Measurements from ENCODE around the gene GRB10. TPM values are rescaled to one million over a fixed set of nuclear protein-coding genes. Genes with fewer than 3 reads are reported as not detected.

The GRB10 gene
- total RNA-seq, 4 donors from 2014 or later, result 40.4 to 88.6 (median 61.1) TPM

DNA sequence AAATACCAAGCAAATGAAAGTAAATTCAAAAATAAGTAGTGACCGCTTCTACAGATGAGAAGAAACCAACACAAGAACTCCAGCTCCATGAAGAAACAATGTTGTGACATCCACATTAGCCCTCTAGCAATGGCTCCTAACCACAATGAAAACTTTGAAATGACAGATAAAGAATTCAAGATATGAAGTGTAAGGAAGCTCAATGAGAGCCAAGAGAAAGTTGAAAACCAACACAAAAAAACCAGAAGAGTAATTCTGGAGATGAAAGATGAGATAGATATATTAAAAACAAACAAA lies 149.3 kb downstream of the GRB10 start:
- Histone ChIP-seq H3K36me3 (no peaks in the 10 kb centered on the region), H3K27me3 (no peaks in the 10 kb centered on the region), H3K9me3 (no peaks in the 10 kb centered on the region), H3K4me1 (peaks cover 61 to 73% of the 10 kb centered on the region in 2 donors), H3K4me3 (no peak overlapping the region), H3K27ac (peak overlapping the region; percentile 77 to 93 (median 82))
- no peak for TF ChIP-seq CTCF (IDR thresholded peaks at IDR 0.05 in 4 of 5, conservative IDR thresholded peaks at IDR 0.05 in 1 of 5)
- ATAC-seq (no peak), DNase-seq (no peak)
- intact Hi-C loops (cut with DNase I; ENCODE audit: low total_unique reads) (loop anchor here (5.0 kb wide), 2 partner anchors 159 to 434 kb away; no protein-coding TSS in a partner anchor), in situ Hi-C loops (cut with MboI; ENCODE audit: low sequenced_read_pairs in 4 of 4) (no loop called here)

GRCh38 chr7:50632561-50633413 lies 149.9 kb downstream of the GRB10 start:
- DNase-seq (peak in 1 of 2 donors; percentile 68), ATAC-seq (peak in 1 of 2 donors; percentile 50)
- Histone ChIP-seq H3K9me3 (no peaks in the 10 kb centered on the region), H3K27me3 (no peaks in the 10 kb centered on the region), H3K36me3 (no peaks in the 10 kb centered on the region), H3K27ac (peak overlapping the region; percentile 77 to 93 (median 82)), H3K4me1 (peaks cover 60 to 79% of the 10 kb centered on the region in 2 donors), H3K4me3 (no peak overlapping the region)
- intact Hi-C loops (cut with DNase I; ENCODE audit: low total_unique reads), result loop anchor here (5.0 kb wide), 2 partner anchors 160 to 435 kb away; no protein-coding TSS in a partner anchor
- in situ Hi-C loops (cut with MboI; ENCODE audit: low sequenced_read_pairs in 4 of 4), result no loop called here
- TF ChIP-seq CTCF (IDR thresholded peaks at IDR 0.05 in 4 of 5, conservative IDR thresholded peaks at IDR 0.05 in 1 of 5), result peak; percentile 75 to 91 (median 81)
- no peak for TF ChIP-seq POLR2A (IDR thresholded peaks at IDR 0.05)

- TF ChIP-seq CTCF (IDR thresholded peaks at IDR 0.05 in 4 of 5, conservative IDR thresholded peaks at IDR 0.05 in 1 of 5) (no peak), POLR2A (IDR thresholded peaks at IDR 0.05) (no peak)
- Histone ChIP-seq H3K4me3 (no peak overlapping the region), H3K9me3 (no peaks in the 10 kb centered on the region), H3K36me3 (peaks cover 0 to under 1% of the 10 kb centered on the region in 2 donors), H3K4me1 (peaks cover 55 to 82% of the 10 kb centered on the region in 2 donors), H3K27me3 (no peaks in the 10 kb centered on the region), H3K27ac (peak overlapping the region; percentile 77 to 93 (median 82))
- peak; percentile 66 to 79 for ATAC-seq
- peak; percentile 36 to 67 for DNase-seq
- intact Hi-C loops (cut with DNase I; ENCODE audit: low total_unique reads) (loop anchor here (2.0 to 5.0 kb wide), 4 partner anchors 47 to 436 kb away; no protein-coding TSS in a partner anchor), in situ Hi-C loops (cut with MboI; ENCODE audit: low sequenced_read_pairs in 4 of 4) (no loop called here)
Measured at GRCh38 chr7:50631639-50632038, 151.1 kb downstream of the GRB10 start.

DNA sequence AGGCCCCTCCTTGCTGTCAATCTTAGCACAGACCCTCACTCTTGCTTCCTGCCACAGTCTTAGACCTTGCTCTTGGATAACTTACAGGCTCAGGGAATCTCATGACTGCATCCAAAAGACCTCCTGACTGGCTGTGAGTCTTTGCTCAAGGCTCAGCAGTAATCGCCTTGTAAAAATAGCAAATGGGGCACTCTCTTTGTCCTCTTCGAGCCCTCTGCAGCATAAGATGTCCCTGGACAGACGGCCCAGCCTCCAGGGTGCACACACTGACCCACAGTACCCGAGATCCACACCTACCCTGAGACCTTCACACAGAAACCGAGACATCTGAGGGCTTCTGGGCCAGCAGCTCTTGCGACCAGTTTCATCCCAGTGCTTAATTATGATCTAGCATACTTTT lies 151.6 kb downstream of the GRB10 start:
- no peak overlapping the region for H3K4me3 ChIP-seq
- intact Hi-C loops (cut with DNase I; ENCODE audit: low total_unique reads), result loop anchor here (2.0 to 5.0 kb wide), 4 partner anchors 48 to 436 kb away; no protein-coding TSS in a partner anchor
- ATAC-seq, result peak; percentile 53 to 73

More for the DNA sequence above, 151.6 kb downstream of the GRB10 start:
- H3K36me3 ChIP-seq, result peaks cover 0 to 5% of the 10 kb centered on the region in 2 donors
- no peaks in the 10 kb centered on the region for H3K27me3 ChIP-seq
- no peaks in the 10 kb centered on the region for H3K9me3 ChIP-seq
- in situ Hi-C loops (cut with MboI; ENCODE audit: low sequenced_read_pairs in 4 of 4), result no loop called here
- peak; percentile 43 to 53 for DNase-seq
- peaks cover 55 to 82% of the 10 kb centered on the region in 2 donors for H3K4me1 ChIP-seq
- TF ChIP-seq POLR2A (IDR thresholded peaks at IDR 0.05) (peak in 1 of 2 donors; percentile 39), CTCF (IDR thresholded peaks at IDR 0.05 in 4 of 5, conservative IDR thresholded peaks at IDR 0.05 in 1 of 5) (no peak)
- peak overlapping the region; percentile 77 to 93 (median 82) for H3K27ac ChIP-seq
